ENCODE results near the gene GABRE. TPM values are rescaled to one million over a fixed set of nuclear protein-coding genes. Genes with fewer than 3 reads are reported as not detected.

GABRE gene
- total RNA-seq, 2 experiments from 2014 or later = not detected

GRCh38 chrX:151983186-151983585, 8.7 kb upstream of the GABRE start:
- H3K9me3 ChIP-seq (ENCODE audit: control insufficient read depth in 1 of 2, insufficient read depth in 1 of 2, low read length in 2 of 2) = no peaks in the 10 kb centered on the region
- intact Hi-C loops (cut with DNase I, micrococcal nuclease) = no loop called here
- no peaks in the 10 kb centered on the region for H3K9me3 Mint-ChIP-seq
- no peak overlapping the region for H3K27ac Mint-ChIP-seq
- no peaks in the 10 kb centered on the region for H3K27me3 Mint-ChIP-seq
- no peaks in the 10 kb centered on the region for H3K36me3 Mint-ChIP-seq (ENCODE audit: low read depth)
- TF ChIP-seq, protein P1, sequence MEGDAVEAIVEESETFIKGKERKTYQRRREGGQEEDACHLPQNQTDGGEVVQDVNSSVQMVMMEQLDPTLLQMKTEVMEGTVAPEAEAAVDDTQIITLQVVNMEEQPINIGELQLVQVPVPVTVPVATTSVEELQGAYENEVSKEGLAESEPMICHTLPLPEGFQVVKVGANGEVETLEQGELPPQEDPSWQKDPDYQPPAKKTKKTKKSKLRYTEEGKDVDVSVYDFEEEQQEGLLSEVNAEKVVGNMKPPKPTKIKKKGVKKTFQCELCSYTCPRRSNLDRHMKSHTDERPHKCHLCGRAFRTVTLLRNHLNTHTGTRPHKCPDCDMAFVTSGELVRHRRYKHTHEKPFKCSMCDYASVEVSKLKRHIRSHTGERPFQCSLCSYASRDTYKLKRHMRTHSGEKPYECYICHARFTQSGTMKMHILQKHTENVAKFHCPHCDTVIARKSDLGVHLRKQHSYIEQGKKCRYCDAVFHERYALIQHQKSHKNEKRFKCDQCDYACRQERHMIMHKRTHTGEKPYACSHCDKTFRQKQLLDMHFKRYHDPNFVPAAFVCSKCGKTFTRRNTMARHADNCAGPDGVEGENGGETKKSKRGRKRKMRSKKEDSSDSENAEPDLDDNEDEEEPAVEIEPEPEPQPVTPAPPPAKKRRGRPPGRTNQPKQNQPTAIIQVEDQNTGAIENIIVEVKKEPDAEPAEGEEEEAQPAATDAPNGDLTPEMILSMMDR (IDR thresholded peaks at IDR 0.05) = no peak
- CTCF ChIA-PET = no interaction called here
- H3K4me1 ChIP-seq (ENCODE audit: insufficient read depth, low read length) = no peaks in the 10 kb centered on the region
- POLR2A ChIA-PET = no interaction called here
- H3K27me3 ChIP-seq (ENCODE audit: control insufficient read depth in 1 of 2, insufficient read depth in 2 of 2, low read length in 2 of 2) = no peaks in the 10 kb centered on the region
- no peaks in the 10 kb centered on the region for H3K36me3 ChIP-seq (ENCODE audit: insufficient read depth, low read length)
- DNase-seq (no peak), ATAC-seq (ENCODE audit: poor library complexity) (no peak)
- H3K27ac ChIP-seq (ENCODE audit: low read depth in 1 of 2, low read length in 2 of 2) = no peak overlapping the region
- no peaks in the 10 kb centered on the region for H3K4me1 Mint-ChIP-seq (ENCODE audit: low read depth)
- H3K4me3 ChIP-seq (ENCODE audit: low read length) = no peak overlapping the region
- H3K4me3 Mint-ChIP-seq = no peak overlapping the region

GRCh38 chrX:151982222-151982621, 7.7 kb upstream of the GABRE start:
- no peaks in the 10 kb centered on the region for H3K36me3 ChIP-seq (ENCODE audit: insufficient read depth, low read length)
- H3K4me3 Mint-ChIP-seq = no peak overlapping the region
- DNase-seq (no peak), ATAC-seq (ENCODE audit: poor library complexity) (no peak)
- H3K36me3 Mint-ChIP-seq (ENCODE audit: low read depth) = no peaks in the 10 kb centered on the region
- ChIA-PET CTCF (no interaction called here), POLR2A (no interaction called here)
- no peaks in the 10 kb centered on the region for H3K9me3 ChIP-seq (ENCODE audit: control insufficient read depth in 1 of 2, insufficient read depth in 1 of 2, low read length in 2 of 2)
- intact Hi-C loops (cut with DNase I, micrococcal nuclease) = no loop called here
- TF ChIP-seq, protein P1 (IDR thresholded peaks at IDR 0.05) = no peak
- H3K27ac Mint-ChIP-seq = no peak overlapping the region
- no peaks in the 10 kb centered on the region for H3K27me3 Mint-ChIP-seq
- no peaks in the 10 kb centered on the region for H3K27me3 ChIP-seq (ENCODE audit: control insufficient read depth in 1 of 2, insufficient read depth in 2 of 2, low read length in 2 of 2)
- no peaks in the 10 kb centered on the region for H3K4me1 ChIP-seq (ENCODE audit: insufficient read depth, low read length)
- H3K9me3 Mint-ChIP-seq = no peaks in the 10 kb centered on the region
- H3K4me1 Mint-ChIP-seq (ENCODE audit: low read depth) = no peaks in the 10 kb centered on the region
- H3K27ac ChIP-seq (ENCODE audit: low read depth in 1 of 2, low read length in 2 of 2) = no peak overlapping the region
- H3K4me3 ChIP-seq (ENCODE audit: low read length) = no peak overlapping the region

GRCh38 chrX:151981129-151981528, 6.7 kb upstream of the GABRE start:
- no peaks in the 10 kb centered on the region for H3K9me3 Mint-ChIP-seq
- H3K4me3 ChIP-seq (ENCODE audit: low read length) = no peak overlapping the region
- no peaks in the 10 kb centered on the region for H3K27me3 ChIP-seq (ENCODE audit: control insufficient read depth in 1 of 2, insufficient read depth in 2 of 2, low read length in 2 of 2)
- peaks cover 3% of the 10 kb centered on the region for H3K27me3 Mint-ChIP-seq
- H3K27ac ChIP-seq (ENCODE audit: low read depth in 1 of 2, low read length in 2 of 2) = no peak overlapping the region
- DNase-seq (no peak), ATAC-seq (ENCODE audit: poor library complexity) (no peak)
- H3K4me1 ChIP-seq (ENCODE audit: insufficient read depth, low read length) = no peaks in the 10 kb centered on the region
- H3K9me3 ChIP-seq (ENCODE audit: control insufficient read depth in 1 of 2, insufficient read depth in 1 of 2, low read length in 2 of 2) = no peaks in the 10 kb centered on the region
- H3K4me3 Mint-ChIP-seq = no peak overlapping the region
- CTCF ChIA-PET = no interaction called here
- no peaks in the 10 kb centered on the region for H3K36me3 ChIP-seq (ENCODE audit: insufficient read depth, low read length)
- intact Hi-C loops (cut with DNase I, micrococcal nuclease) = no loop called here
- TF ChIP-seq, protein P1 (IDR thresholded peaks at IDR 0.05) = no peak
- no peaks in the 10 kb centered on the region for H3K36me3 Mint-ChIP-seq (ENCODE audit: low read depth)
- POLR2A ChIA-PET = no interaction called here
- no peaks in the 10 kb centered on the region for H3K4me1 Mint-ChIP-seq (ENCODE audit: low read depth)
- no peak overlapping the region for H3K27ac Mint-ChIP-seq
